DLD1 (cell line): ENCODE results near the gene ULK1.
"Not testable (repeated sequence)": the region's sequence is repeated elsewhere in the genome, so short reads cannot be mapped to it uniquely, and the experiment has no call there.

ENCODE experiments used
- in situ Hi-C: cut with HindIII; loops from 2 replicates; pipeline ENCODE4 v1.10.0; 2017; ENCODE audit warnings: low sequenced_read_pairs

The ULK1 gene

GRCh38 chr12:131883521-131883900, 10.9 kb upstream of the ULK1 start:
- in situ Hi-C loops, result no loop called here

GRCh38 chr12:131885076-131885475, 9.3 kb upstream of the ULK1 start:
- in situ Hi-C loops, result not testable (repeated sequence)

- in situ Hi-C loops, result no loop called here
These were observed 8.8 kb upstream of the ULK1 start for GRCh38 chr12:131885543-131886057.

GRCh38 chr12:131891722-131892121, 2.7 kb upstream of the ULK1 start:
- in situ Hi-C loops, result not testable (repeated sequence)

GRCh38 chr12:131892711-131893604, 1.5 kb upstream of the ULK1 start:
- in situ Hi-C loops, result no loop called here

- in situ Hi-C loops, result no loop called here
These were observed 663 bp upstream of the ULK1 start for GRCh38 chr12:131893605-131894312.

- in situ Hi-C loops, result no loop called here
These were observed 688 bp downstream of the ULK1 start for GRCh38 chr12:131894981-131895639.

- in situ Hi-C loops, result no loop called here
These were observed 1.2 kb downstream of the ULK1 start for GRCh38 chr12:131895640-131896079.

- in situ Hi-C loops, result no loop called here
These were observed 1.8 kb downstream of the ULK1 start for GRCh38 chr12:131896080-131896810.

- in situ Hi-C loops, result no loop called here
These were observed 2.4 kb downstream of the ULK1 start for GRCh38 chr12:131896811-131897270.

- in situ Hi-C loops, result no loop called here
These were observed 2.9 kb downstream of the ULK1 start for GRCh38 chr12:131897276-131897675.

GRCh38 chr12:131897875-131898274, 3.5 kb downstream of the ULK1 start:
- in situ Hi-C loops, result no loop called here

GRCh38 chr12:131900397-131900796, 6.0 kb downstream of the ULK1 start:
- in situ Hi-C loops, result no loop called here

GRCh38 chr12:131901431-131902331, 7.3 kb downstream of the ULK1 start:
- in situ Hi-C loops, result no loop called here

- in situ Hi-C loops, result no loop called here
These were observed 8.2 kb downstream of the ULK1 start for GRCh38 chr12:131902332-131903241.

GRCh38 chr12:131903270-131904255, 9.1 kb downstream of the ULK1 start:
- in situ Hi-C loops, result no loop called here

- in situ Hi-C loops, result no loop called here
These were observed 9.9 kb downstream of the ULK1 start for GRCh38 chr12:131904346-131904745.
